Activated CD8-positive, alpha-beta T cell treated with anti-CD3 and anti-CD28 coated beads for 36 hours (primary cell): ENCODE results near the gene ADCY5. TPM values are rescaled to one million over a fixed set of nuclear protein-coding genes. Genes with fewer than 3 reads are reported as not detected.

ENCODE experiments used
- ATAC-seq: fragments of 200-7000 bp; cut with Tn5 transposase; one replicate; pipeline ENCODE4 v1.10.0; 2021; ENCODE audit warnings: mild to moderate bottlenecking, moderate library complexity
- CTCF ChIA-PET: fragments of 350-600 bp; sonication (Branson Sonifier 250); formaldehyde crosslinking; loops from one replicate; lab custom pipeline; 2021; ENCODE audit warnings: antibody characterized with exemption; lab: Charles Lee
- POLR2A ChIA-PET: fragments of 350-600 bp; sonication (Branson Sonifier 250); formaldehyde crosslinking; loops from one replicate; lab custom pipeline; 2021; ENCODE audit warnings: antibody characterized with exemption; lab: Charles Lee
- DNase-seq: peaks from one replicate; pipeline ENCODE4 v3.0.0-alpha.2; 2020
- H3K27ac Mint-ChIP-seq: one replicate; pipeline ENCODE4 v1.8.0; 2021; ENCODE audit warnings: mild to moderate bottlenecking, mixed read lengths
- H3K27me3 Mint-ChIP-seq: one replicate; pipeline ENCODE4 v1.8.0; 2021; ENCODE audit warnings: mixed read lengths
- H3K36me3 Mint-ChIP-seq: one replicate; pipeline ENCODE4 v1.8.0; 2021; ENCODE audit warnings: low read depth, mixed read lengths
- H3K4me1 Mint-ChIP-seq: one replicate; pipeline ENCODE4 v1.8.0; 2021; ENCODE audit warnings: low read depth, mixed read lengths
- H3K4me3 Mint-ChIP-seq: one replicate; pipeline ENCODE4 v1.8.0; 2021; ENCODE audit warnings: mild to moderate bottlenecking, moderate library complexity, mixed read lengths
- H3K9me3 Mint-ChIP-seq: one replicate; pipeline ENCODE4 v1.8.0; 2021; ENCODE audit warnings: mixed read lengths
- intact Hi-C: fragments of 100-400 bp; cut with micrococcal nuclease; formaldehyde crosslinking; loops from one replicate; pipeline ENCODE4 v1.10.0; 2022
- total RNA-seq, 2 experiments: library from RNA; stranded (reverse); gene quantifications; one replicate each; pipeline ENCODE4 v1.2.3, GENCODE V29; 2021
- TF ChIP-seq, protein P1 (sequence below): fragments of 200-600 bp; IDR thresholded peaks from one replicate; pipeline ENCODE4 v1.8.0; 2022; ENCODE audit warnings: antibody characterized with exemption, mild to moderate bottlenecking

The ADCY5 gene
- total RNA-seq, 2 experiments from 2014 or later, result not detected

- Mint-ChIP-seq H3K4me3 (no peak overlapping the region), H3K36me3 (no peaks in the 10 kb centered on the region), H3K4me1 (peaks cover 2% of the 10 kb centered on the region), H3K27ac (no peak overlapping the region), H3K9me3 (no peaks in the 10 kb centered on the region), H3K27me3 (peaks cover 39% of the 10 kb centered on the region)
- intact Hi-C loops, result no loop called here
- no peak for DNase-seq
- POLR2A ChIA-PET, result no interaction called here
- no peak for ATAC-seq
- TF ChIP-seq, protein P1, sequence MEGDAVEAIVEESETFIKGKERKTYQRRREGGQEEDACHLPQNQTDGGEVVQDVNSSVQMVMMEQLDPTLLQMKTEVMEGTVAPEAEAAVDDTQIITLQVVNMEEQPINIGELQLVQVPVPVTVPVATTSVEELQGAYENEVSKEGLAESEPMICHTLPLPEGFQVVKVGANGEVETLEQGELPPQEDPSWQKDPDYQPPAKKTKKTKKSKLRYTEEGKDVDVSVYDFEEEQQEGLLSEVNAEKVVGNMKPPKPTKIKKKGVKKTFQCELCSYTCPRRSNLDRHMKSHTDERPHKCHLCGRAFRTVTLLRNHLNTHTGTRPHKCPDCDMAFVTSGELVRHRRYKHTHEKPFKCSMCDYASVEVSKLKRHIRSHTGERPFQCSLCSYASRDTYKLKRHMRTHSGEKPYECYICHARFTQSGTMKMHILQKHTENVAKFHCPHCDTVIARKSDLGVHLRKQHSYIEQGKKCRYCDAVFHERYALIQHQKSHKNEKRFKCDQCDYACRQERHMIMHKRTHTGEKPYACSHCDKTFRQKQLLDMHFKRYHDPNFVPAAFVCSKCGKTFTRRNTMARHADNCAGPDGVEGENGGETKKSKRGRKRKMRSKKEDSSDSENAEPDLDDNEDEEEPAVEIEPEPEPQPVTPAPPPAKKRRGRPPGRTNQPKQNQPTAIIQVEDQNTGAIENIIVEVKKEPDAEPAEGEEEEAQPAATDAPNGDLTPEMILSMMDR, result no peak
- CTCF ChIA-PET, result interaction anchor here (0.9 to 1.2 kb wide), 2 partner anchors 79 to 115 kb away, joined by 3 read pairs; no protein-coding TSS in a partner anchor
Measured at GRCh38 chr3:123444023-123444422, 4.9 kb downstream of the ADCY5 start.

DNA sequence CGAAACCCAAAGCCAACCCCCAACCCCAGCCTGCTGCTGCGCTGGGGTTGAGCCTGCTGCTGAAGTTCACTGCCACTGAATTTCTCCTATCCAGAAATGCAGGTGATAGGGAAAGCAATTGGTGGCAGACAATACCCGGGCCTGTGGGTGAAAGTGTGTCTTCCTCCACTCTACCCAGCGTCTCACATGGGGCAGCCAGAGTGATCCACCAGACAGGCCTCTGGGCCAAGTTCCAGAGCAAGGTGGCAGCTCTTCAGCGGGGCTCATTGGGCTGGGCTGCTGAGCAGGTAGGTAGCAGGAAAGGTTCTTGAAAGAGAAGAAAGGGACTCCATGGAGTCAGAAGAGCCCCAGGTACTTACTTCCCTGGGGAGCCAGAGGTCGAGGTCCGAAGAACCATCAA, 6.0 kb downstream of the ADCY5 start:
- TF ChIP-seq, protein P1, result no peak
- ChIA-PET CTCF (interaction anchor here (0.9 kb wide), 1 partner anchor 77 kb away, joined by 3 read pairs; no protein-coding TSS in a partner anchor), POLR2A (no interaction called here)
- H3K36me3 Mint-ChIP-seq, result no peaks in the 10 kb centered on the region
- no peak overlapping the region for H3K27ac Mint-ChIP-seq
- H3K9me3 Mint-ChIP-seq, result no peaks in the 10 kb centered on the region
- ATAC-seq (no peak), DNase-seq (no peak)
- H3K4me1 Mint-ChIP-seq, result peaks cover 2% of the 10 kb centered on the region
- intact Hi-C loops, result no loop called here
- peaks cover 39% of the 10 kb centered on the region for H3K27me3 Mint-ChIP-seq
- H3K4me3 Mint-ChIP-seq, result no peak overlapping the region

DNA sequence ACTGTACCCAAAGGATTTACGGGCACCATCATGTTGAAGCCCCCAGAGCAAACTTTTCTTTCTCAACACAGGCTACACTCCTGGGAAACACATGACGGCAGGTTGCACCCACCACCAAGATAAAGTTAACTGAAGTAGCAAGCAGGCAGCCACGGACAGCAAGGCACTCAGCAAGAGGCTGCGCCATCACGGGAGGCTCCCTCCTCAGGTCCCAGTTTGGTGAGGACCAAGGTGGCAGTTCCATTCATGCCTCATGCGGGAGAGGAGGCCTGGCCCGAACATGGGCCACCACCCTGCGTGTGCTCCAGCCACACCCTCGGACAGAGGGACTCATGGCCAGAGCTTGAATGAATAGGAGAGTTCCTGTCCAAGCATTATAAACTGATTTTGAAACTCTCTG, 6.8 kb downstream of the ADCY5 start:
- intact Hi-C loops, result no loop called here
- ChIA-PET CTCF (no interaction called here), POLR2A (no interaction called here)
- no peaks in the 10 kb centered on the region for H3K36me3 Mint-ChIP-seq
- peaks cover 2% of the 10 kb centered on the region for H3K4me1 Mint-ChIP-seq
- H3K27ac Mint-ChIP-seq, result no peak overlapping the region
- no peaks in the 10 kb centered on the region for H3K9me3 Mint-ChIP-seq
- no peak overlapping the region for H3K4me3 Mint-ChIP-seq
- DNase-seq, result no peak
- no peak for ATAC-seq
- TF ChIP-seq, protein P1, result no peak
- peaks cover 36% of the 10 kb centered on the region for H3K27me3 Mint-ChIP-seq

DNA sequence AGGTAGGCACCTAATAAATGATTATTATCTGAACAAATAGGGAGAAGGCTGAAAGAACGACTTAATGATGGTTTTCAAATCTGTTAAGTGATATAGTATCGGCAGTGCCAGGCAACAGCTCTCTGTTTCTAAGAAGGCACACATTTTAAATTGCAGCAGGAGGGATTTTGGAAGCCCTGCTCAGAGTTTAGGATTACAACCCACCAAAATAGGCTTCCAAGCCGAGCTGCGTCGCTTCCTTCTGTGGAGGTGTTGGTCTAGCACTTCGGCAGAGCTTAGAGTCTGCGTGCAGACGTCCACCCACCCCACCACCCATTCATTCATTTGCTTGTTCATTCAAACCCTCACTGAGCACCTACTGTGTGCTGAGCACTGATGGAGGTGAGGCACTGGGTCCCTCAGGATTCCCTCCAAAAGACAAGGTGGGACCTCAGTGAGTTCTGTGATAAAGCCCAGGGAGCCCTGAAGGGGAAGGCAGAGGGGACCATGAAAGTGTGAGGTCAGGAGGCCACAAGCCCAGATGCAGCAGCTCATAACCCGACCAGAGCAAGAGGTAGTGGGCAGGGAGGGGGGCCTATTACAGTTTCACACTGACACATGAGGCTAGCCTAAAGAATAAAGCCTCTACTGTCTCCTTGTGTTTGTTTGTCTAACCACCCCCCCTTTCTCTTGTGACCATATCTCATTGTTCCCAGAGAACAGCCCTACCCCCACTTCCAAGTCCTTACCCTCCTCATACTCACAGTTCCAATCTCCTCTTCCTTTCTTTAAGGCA, 8.9 kb downstream of the ADCY5 start:
- no peak overlapping the region for H3K27ac Mint-ChIP-seq
- ChIA-PET POLR2A (no interaction called here), CTCF (no interaction called here)
- DNase-seq (no peak), ATAC-seq (no peak)
- no peaks in the 10 kb centered on the region for H3K36me3 Mint-ChIP-seq
- H3K4me3 Mint-ChIP-seq, result no peak overlapping the region
- H3K27me3 Mint-ChIP-seq, result peaks cover 23% of the 10 kb centered on the region
- no peaks in the 10 kb centered on the region for H3K4me1 Mint-ChIP-seq
- TF ChIP-seq, protein P1, result no peak
- H3K9me3 Mint-ChIP-seq, result no peaks in the 10 kb centered on the region
- intact Hi-C loops, result no loop called here

- DNase-seq, result no peak
- no peaks in the 10 kb centered on the region for H3K9me3 Mint-ChIP-seq
- POLR2A ChIA-PET, result no interaction called here
- H3K27me3 Mint-ChIP-seq, result no peaks in the 10 kb centered on the region
- H3K4me1 Mint-ChIP-seq, result no peaks in the 10 kb centered on the region
- no peak for ATAC-seq
- no peak overlapping the region for H3K27ac Mint-ChIP-seq
- intact Hi-C loops, result no loop called here
- CTCF ChIA-PET, result interaction anchor here (0.9 kb wide), 1 partner anchor 104 kb away, joined by 3 read pairs; no protein-coding TSS in a partner anchor
- no peaks in the 10 kb centered on the region for H3K36me3 Mint-ChIP-seq
- TF ChIP-seq, protein P1, result no peak
- H3K4me3 Mint-ChIP-seq, result no peak overlapping the region
Measured at GRCh38 chr3:123432832-123433523, 15.9 kb downstream of the ADCY5 start.
